K562 (cell line): Measurements from ENCODE around the gene SCPEP1. TPM values are rescaled to one million over a fixed set of nuclear protein-coding genes. Genes with fewer than 3 reads are reported as not detected.
A peak's percentile ranks its signal among the peaks of the same experiment; 100 is the strongest.

Experiments used
- BHLHE40 ChIP-seq: IDR thresholded peaks from 2 replicates; pipeline ENCODE4 v1.6.1; 2011; ENCODE audit warnings: low read length, improper control_type of control experiment
- BRF1 ChIP-seq: IDR thresholded peaks from 3 replicates; pipeline ENCODE4 v1.6.1; 2011; ENCODE audit warnings: borderline replicate concordance, mild to moderate bottlenecking; ENCODE audit not compliant: insufficient read length; ENCODE audit errors: extremely low read depth
- CHCHD3 ChIP-seq: fragments of 250-450 bp; sonication (Bioruptor Pico); IDR thresholded peaks from 2 replicates; pipeline ENCODE4 v2.1.2; 2022; ENCODE audit warnings: mild to moderate bottlenecking
- JUNB ChIP-seq: fragments of 450-650 bp; formaldehyde crosslinking; conservative IDR thresholded peaks from 2 replicates; pipeline ENCODE4 v1.4.0; 2020; ENCODE audit warnings: mild to moderate bottlenecking
- KDM5B ChIP-seq: fragments of 200-600 bp; sonication (generic); IDR thresholded peaks from 2 replicates; pipeline ENCODE4 v1.6.1; 2012; ENCODE audit warnings: low read depth, mild to moderate bottlenecking, moderate library complexity, low read length, control low read depth, inconsistent platforms; ENCODE audit not compliant: insufficient replicate concordance
- SRSF3 ChIP-seq: fragments of 200-400 bp; formaldehyde crosslinking; IDR thresholded peaks from 2 replicates; pipeline ENCODE4 v1.6.1; 2016; ENCODE audit warnings: mild to moderate bottlenecking, low read length, moderate library complexity; ENCODE audit not compliant: insufficient read depth
- XRCC4 ChIP-seq: IDR thresholded peaks from one replicate; pipeline ENCODE4 v1.6.1; 2011; ENCODE audit not compliant: insufficient read depth, insufficient read length; ENCODE audit errors: extremely low read depth
- ZC3H8 ChIP-seq: fragments of 450-650 bp; IDR thresholded peaks from 2 replicates; pipeline ENCODE4 v1.6.1; 2017
- ZKSCAN8 ChIP-seq: fragments of 200-800 bp; sonication (Bioruptor generic); IDR thresholded peaks from 2 replicates; pipeline ENCODE4 v1.6.1; 2016; ENCODE audit warnings: missing genetic modification characterization, missing compliant biosample characterization
- ZNF175 ChIP-seq: fragments of 200-800 bp; sonication (Bioruptor generic); IDR thresholded peaks from 2 replicates; pipeline ENCODE4 v1.6.1; 2016; ENCODE audit warnings: low read depth, mild to moderate bottlenecking, missing genetic modification characterization, missing compliant biosample characterization
- ZNF184 ChIP-seq: sonication (generic); formaldehyde crosslinking; IDR thresholded peaks from 2 replicates; pipeline ENCODE4 v1.5.0; 2020; ENCODE audit warnings: missing genetic modification reagents
- ZNF311 ChIP-seq: fragments of 250-450 bp; sonication (Bioruptor Pico); IDR thresholded peaks from 2 replicates; pipeline ENCODE4 v1.4.0; 2020; ENCODE audit warnings: mild to moderate bottlenecking, moderate library complexity
- ZNF316 ChIP-seq: fragments of 450-650 bp; IDR thresholded peaks from 2 replicates; pipeline ENCODE4 v1.6.1; 2016
- ZNF584 ChIP-seq: fragments of 200-800 bp; sonication (Bioruptor generic); IDR thresholded peaks from 2 replicates; pipeline ENCODE4 v1.6.1; 2016; ENCODE audit warnings: low read depth, mild to moderate bottlenecking, missing genetic modification characterization, missing compliant biosample characterization
- ZNF668 ChIP-seq: fragments of 250-450 bp; sonication (Bioruptor Pico); IDR thresholded peaks from 2 replicates; pipeline ENCODE4 v1.8.0; 2022; ENCODE audit warnings: mild to moderate bottlenecking, inconsistent platforms
- polyA plus RNA-seq, 8 experiments: library from polyadenylated mRNA; depleted of rRNA in 4 of 8; stranded (reverse) in 5 of 8; unstranded in 3 of 8; fragments of >200 nt; fragmentation: Nextera tagmentation in 2 of 8; fragmentation: Illumina TruSeq in 1 of 8; extraction: Ambion mirVana in 2 of 8; extraction: Trizol in 1 of 8; gene quantifications; 2 replicates each; pipeline versions ENCODE4 v1.2.1 to v1.2.3, GENCODE V29; 2011 to 2014; ENCODE audit warnings: inconsistent platforms in 1 of 8, missing spikeins in 1 of 8
- total RNA-seq, 7 experiments: library from RNA; depleted of rRNA in 6 of 7; stranded (reverse); fragments of >200 nt in 6 of 7; fragmentation: Illumina TruSeq in 2 of 7; extraction: Trizol in 2 of 7; gene quantifications; 2 replicates each; pipeline versions ENCODE4 v1.2.1 to v1.2.3, GENCODE V29; 2011 to 2021; ENCODE audit warnings: low replicate concordance in 1 of 7
- TF ChIP-seq, protein P1 (sequence below): sonication (generic); formaldehyde crosslinking; IDR thresholded peaks from 2 replicates; pipeline ENCODE4 v1.8.0; 2022; ENCODE audit warnings: missing genetic modification reagents, mild to moderate bottlenecking, borderline replicate concordance
- TF ChIP-seq, protein P2 (sequence below): fragments of 450-650 bp; formaldehyde crosslinking; IDR thresholded peaks from 2 replicates; pipeline ENCODE4 v1.4.0; 2020; ENCODE audit warnings: mild to moderate bottlenecking, moderate library complexity
- TF ChIP-seq, protein P3 (sequence below): fragments of 200-400 bp; formaldehyde crosslinking; IDR thresholded peaks from 2 replicates; pipeline ENCODE4 v1.6.1; 2017; ENCODE audit warnings: mild to moderate bottlenecking, low read depth, low read length, moderate library complexity
- TF ChIP-seq, protein P4 (sequence below): IDR thresholded peaks from 3 replicates; pipeline ENCODE4 v1.6.1; 2011; ENCODE audit warnings: borderline replicate concordance, mild to moderate bottlenecking; ENCODE audit not compliant: insufficient read length, insufficient read depth

The SCPEP1 gene
- total and polyA plus RNA-seq, 9 of the 15 experiments (the other 6 are each of a cell fraction or from before 2014, with no cell fraction given): 5.1 to 14.8 (median 7.2) TPM

DNA sequence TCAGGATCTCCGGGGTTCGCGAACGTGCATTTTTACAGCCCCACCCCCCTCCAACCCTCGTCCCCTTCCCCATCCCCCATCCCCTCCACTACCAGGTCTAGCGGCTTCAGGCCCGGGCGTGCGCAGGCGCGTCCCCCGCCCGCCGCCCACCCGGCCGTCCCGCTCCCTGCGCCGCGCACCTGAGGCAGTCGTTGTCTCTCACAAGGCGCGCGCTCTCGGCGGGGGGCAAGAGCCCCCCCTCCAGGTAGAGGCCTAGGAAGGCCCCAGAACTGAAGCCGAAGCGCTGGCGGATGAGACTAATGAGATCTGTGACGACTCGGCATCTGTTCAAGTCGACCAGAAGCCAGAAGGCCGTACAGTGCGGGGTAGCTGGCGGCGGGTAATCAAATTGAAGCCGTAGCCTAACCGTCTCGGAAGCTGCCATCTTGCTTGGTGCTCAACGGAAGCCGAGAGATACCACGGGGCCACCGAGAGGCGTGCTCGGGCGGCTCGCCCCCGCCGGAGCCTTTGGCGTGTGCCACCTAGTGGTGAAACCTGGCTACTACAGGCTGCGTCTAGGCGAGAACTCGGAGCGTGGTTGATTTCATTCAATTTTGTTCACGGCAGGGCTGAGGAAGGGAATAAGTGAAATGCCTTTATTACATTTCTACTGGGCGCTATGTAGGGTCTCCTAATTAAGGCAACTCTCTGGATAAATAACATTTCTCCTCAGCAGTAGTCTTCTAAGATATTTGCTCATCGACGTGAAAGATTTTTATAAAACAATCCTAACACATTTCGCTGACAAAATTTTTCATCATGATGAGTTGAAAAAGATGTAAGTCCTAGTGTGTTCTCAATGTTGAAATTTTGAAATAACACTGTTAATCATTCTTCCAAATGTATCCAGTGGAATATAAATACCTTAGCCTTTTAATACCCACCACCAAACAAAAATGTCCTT lies 17.1 kb upstream of the SCPEP1 start, which contains the start of gene COIL (continued):
- TF ChIP-seq, protein P1, sequence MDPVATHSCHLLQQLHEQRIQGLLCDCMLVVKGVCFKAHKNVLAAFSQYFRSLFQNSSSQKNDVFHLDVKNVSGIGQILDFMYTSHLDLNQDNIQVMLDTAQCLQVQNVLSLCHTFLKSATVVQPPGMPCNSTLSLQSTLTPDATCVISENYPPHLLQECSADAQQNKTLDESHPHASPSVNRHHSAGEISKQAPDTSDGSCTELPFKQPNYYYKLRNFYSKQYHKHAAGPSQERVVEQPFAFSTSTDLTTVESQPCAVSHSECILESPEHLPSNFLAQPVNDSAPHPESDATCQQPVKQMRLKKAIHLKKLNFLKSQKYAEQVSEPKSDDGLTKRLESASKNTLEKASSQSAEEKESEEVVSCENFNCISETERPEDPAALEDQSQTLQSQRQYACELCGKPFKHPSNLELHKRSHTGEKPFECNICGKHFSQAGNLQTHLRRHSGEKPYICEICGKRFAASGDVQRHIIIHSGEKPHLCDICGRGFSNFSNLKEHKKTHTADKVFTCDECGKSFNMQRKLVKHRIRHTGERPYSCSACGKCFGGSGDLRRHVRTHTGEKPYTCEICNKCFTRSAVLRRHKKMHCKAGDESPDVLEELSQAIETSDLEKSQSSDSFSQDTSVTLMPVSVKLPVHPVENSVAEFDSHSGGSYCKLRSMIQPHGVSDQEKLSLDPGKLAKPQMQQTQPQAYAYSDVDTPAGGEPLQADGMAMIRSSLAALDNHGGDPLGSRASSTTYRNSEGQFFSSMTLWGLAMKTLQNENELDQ (CRISPR knock-in tag): no peak
- TF ChIP-seq, protein P2, sequence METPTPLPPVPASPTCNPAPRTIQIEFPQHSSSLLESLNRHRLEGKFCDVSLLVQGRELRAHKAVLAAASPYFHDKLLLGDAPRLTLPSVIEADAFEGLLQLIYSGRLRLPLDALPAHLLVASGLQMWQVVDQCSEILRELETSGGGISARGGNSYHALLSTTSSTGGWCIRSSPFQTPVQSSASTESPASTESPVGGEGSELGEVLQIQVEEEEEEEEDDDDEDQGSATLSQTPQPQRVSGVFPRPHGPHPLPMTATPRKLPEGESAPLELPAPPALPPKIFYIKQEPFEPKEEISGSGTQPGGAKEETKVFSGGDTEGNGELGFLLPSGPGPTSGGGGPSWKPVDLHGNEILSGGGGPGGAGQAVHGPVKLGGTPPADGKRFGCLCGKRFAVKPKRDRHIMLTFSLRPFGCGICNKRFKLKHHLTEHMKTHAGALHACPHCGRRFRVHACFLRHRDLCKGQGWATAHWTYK (CRISPR knock-in tag): peak; percentile 27; the same call in 1 of the 2 replicates
- TF ChIP-seq ZNF584 (CRISPR knock-in tag) (no peak), CHCHD3 (CRISPR knock-in tag) (no peak), JUNB (CRISPR knock-in tag) (no peak), ZNF311 (CRISPR knock-in tag) (no peak), XRCC4 (no peak), KDM5B (peak; percentile 83), ZC3H8 (no peak), ZNF668 (CRISPR knock-in tag) (no peak), BRF1 (no peak), BHLHE40 (peak; percentile 60), ZNF184 (CRISPR knock-in tag) (no peak), ZNF175 (CRISPR knock-in tag) (no peak), ZNF316 (no peak), SRSF3 (no peak), ZKSCAN8 (CRISPR knock-in tag) (no peak)
- TF ChIP-seq, protein P3, sequence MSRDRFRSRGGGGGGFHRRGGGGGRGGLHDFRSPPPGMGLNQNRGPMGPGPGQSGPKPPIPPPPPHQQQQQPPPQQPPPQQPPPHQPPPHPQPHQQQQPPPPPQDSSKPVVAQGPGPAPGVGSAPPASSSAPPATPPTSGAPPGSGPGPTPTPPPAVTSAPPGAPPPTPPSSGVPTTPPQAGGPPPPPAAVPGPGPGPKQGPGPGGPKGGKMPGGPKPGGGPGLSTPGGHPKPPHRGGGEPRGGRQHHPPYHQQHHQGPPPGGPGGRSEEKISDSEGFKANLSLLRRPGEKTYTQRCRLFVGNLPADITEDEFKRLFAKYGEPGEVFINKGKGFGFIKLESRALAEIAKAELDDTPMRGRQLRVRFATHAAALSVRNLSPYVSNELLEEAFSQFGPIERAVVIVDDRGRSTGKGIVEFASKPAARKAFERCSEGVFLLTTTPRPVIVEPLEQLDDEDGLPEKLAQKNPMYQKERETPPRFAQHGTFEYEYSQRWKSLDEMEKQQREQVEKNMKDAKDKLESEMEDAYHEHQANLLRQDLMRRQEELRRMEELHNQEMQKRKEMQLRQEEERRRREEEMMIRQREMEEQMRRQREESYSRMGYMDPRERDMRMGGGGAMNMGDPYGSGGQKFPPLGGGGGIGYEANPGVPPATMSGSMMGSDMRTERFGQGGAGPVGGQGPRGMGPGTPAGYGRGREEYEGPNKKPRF: no peak
- TF ChIP-seq, protein P4, sequence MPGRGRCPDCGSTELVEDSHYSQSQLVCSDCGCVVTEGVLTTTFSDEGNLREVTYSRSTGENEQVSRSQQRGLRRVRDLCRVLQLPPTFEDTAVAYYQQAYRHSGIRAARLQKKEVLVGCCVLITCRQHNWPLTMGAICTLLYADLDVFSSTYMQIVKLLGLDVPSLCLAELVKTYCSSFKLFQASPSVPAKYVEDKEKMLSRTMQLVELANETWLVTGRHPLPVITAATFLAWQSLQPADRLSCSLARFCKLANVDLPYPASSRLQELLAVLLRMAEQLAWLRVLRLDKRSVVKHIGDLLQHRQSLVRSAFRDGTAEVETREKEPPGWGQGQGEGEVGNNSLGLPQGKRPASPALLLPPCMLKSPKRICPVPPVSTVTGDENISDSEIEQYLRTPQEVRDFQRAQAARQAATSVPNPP: no peak
